HEK293 (cell line): Measurements from ENCODE around the gene VTI1B.
A peak's percentile ranks its signal among the peaks of the same experiment; 100 is the strongest.

Experiments used
- BCL11A ChIP-seq: fragments of 450-650 bp; formaldehyde crosslinking; IDR thresholded peaks from 2 replicates; pipeline ENCODE4 v1.5.1; 2016; ENCODE audit warnings: low read depth, missing biosample characterization, missing genetic modification characterization
- GLI4 ChIP-seq: fragments of 450-650 bp; formaldehyde crosslinking; IDR thresholded peaks from 2 replicates; pipeline ENCODE4 v1.5.1; 2016; ENCODE audit warnings: missing biosample characterization, missing genetic modification characterization
- GLIS2 ChIP-seq: fragments of 450-650 bp; formaldehyde crosslinking; IDR thresholded peaks from 2 replicates; pipeline ENCODE4 v1.5.1; 2016; ENCODE audit warnings: missing biosample characterization, missing genetic modification characterization
- KLF16 ChIP-seq: fragments of 450-650 bp; formaldehyde crosslinking; IDR thresholded peaks from 2 replicates; pipeline ENCODE4 v1.5.1; 2017; ENCODE audit warnings: missing biosample characterization, missing genetic modification characterization
- MYNN ChIP-seq: fragments of 450-650 bp; formaldehyde crosslinking; IDR thresholded peaks from 2 replicates; pipeline ENCODE4 v1.5.1; 2016; ENCODE audit warnings: missing biosample characterization, missing genetic modification characterization, borderline replicate concordance
- OSR2 ChIP-seq: fragments of 450-650 bp; formaldehyde crosslinking; IDR thresholded peaks from 2 replicates; pipeline ENCODE4 v1.5.1; 2016; ENCODE audit warnings: missing biosample characterization, missing genetic modification characterization
- SP7 ChIP-seq: fragments of 450-650 bp; formaldehyde crosslinking; IDR thresholded peaks from 2 replicates; pipeline ENCODE4 v1.5.1; 2016; ENCODE audit warnings: missing biosample characterization, missing genetic modification characterization
- YY2 ChIP-seq: fragments of 450-650 bp; formaldehyde crosslinking; IDR thresholded peaks from 2 replicates; pipeline ENCODE4 v1.5.1; 2016; ENCODE audit warnings: missing biosample characterization, missing genetic modification characterization
- ZBTB1 ChIP-seq: fragments of 450-650 bp; formaldehyde crosslinking; IDR thresholded peaks from 2 replicates; pipeline ENCODE4 v1.5.1; 2016; ENCODE audit warnings: missing biosample characterization, missing genetic modification characterization
- ZBTB10 ChIP-seq: fragments of 450-650 bp; formaldehyde crosslinking; IDR thresholded peaks from 2 replicates; pipeline ENCODE4 v1.5.1; 2016; ENCODE audit warnings: missing biosample characterization, missing genetic modification characterization
- ZBTB21 ChIP-seq: fragments of 450-650 bp; formaldehyde crosslinking; IDR thresholded peaks from 2 replicates; pipeline ENCODE4 v1.5.1; 2017; ENCODE audit warnings: missing biosample characterization, missing genetic modification characterization
- ZBTB26 ChIP-seq: fragments of 450-650 bp; formaldehyde crosslinking; optimal IDR thresholded peaks from 2 replicates; pipeline ENCODE3; 2016; ENCODE audit warnings: missing biosample characterization, mild to moderate bottlenecking, missing genetic modification characterization
- ZBTB8A ChIP-seq: fragments of 450-650 bp; formaldehyde crosslinking; IDR thresholded peaks from 2 replicates; pipeline ENCODE4 v1.5.1; 2016; ENCODE audit warnings: missing biosample characterization, missing genetic modification characterization
- ZNF114 ChIP-seq: fragments of 450-650 bp; formaldehyde crosslinking; IDR thresholded peaks from 2 replicates; pipeline ENCODE4 v1.5.0; 2017; ENCODE audit warnings: missing biosample characterization, missing genetic modification characterization
- ZNF121 ChIP-seq: fragments of 450-650 bp; formaldehyde crosslinking; IDR thresholded peaks from 2 replicates; pipeline ENCODE4 v1.5.1; 2016; ENCODE audit warnings: missing biosample characterization, missing genetic modification characterization
- ZNF140 ChIP-seq: fragments of 450-650 bp; formaldehyde crosslinking; IDR thresholded peaks from 2 replicates; pipeline ENCODE4 v1.5.1; 2016; ENCODE audit warnings: missing biosample characterization, missing genetic modification characterization
- ZNF146 ChIP-seq: fragments of 450-650 bp; formaldehyde crosslinking; IDR thresholded peaks from 2 replicates; pipeline ENCODE4 v1.5.1; 2016; ENCODE audit warnings: missing biosample characterization, missing genetic modification characterization
- ZNF211 ChIP-seq: fragments of 450-650 bp; formaldehyde crosslinking; IDR thresholded peaks from 2 replicates; pipeline ENCODE4 v1.5.1; 2016; ENCODE audit warnings: low read depth, missing biosample characterization, missing genetic modification characterization
- ZNF223 ChIP-seq: fragments of 450-650 bp; formaldehyde crosslinking; IDR thresholded peaks from 2 replicates; pipeline ENCODE4 v1.5.1; 2016; ENCODE audit warnings: missing biosample characterization, missing genetic modification characterization
- ZNF404 ChIP-seq: fragments of 450-650 bp; formaldehyde crosslinking; IDR thresholded peaks from 2 replicates; pipeline ENCODE4 v1.5.1; 2017; ENCODE audit warnings: missing biosample characterization, missing genetic modification characterization
- ZNF423 ChIP-seq: fragments of 450-650 bp; formaldehyde crosslinking; IDR thresholded peaks from 2 replicates; pipeline ENCODE4 v1.5.1; 2016; ENCODE audit warnings: missing biosample characterization, missing genetic modification characterization
- ZNF433 ChIP-seq: fragments of 450-650 bp; formaldehyde crosslinking; IDR thresholded peaks from 2 replicates; pipeline ENCODE4 v1.5.1; 2016; ENCODE audit warnings: missing biosample characterization, missing genetic modification characterization, low read depth
- ZNF488 ChIP-seq: fragments of 450-650 bp; formaldehyde crosslinking; IDR thresholded peaks from 2 replicates; pipeline ENCODE4 v1.5.1; 2016; ENCODE audit warnings: missing biosample characterization, missing genetic modification characterization
- ZNF571 ChIP-seq: fragments of 450-650 bp; formaldehyde crosslinking; IDR thresholded peaks from 2 replicates; pipeline ENCODE4 v1.5.0; 2017; ENCODE audit warnings: missing biosample characterization, missing genetic modification characterization
- ZNF639 ChIP-seq: fragments of 450-650 bp; formaldehyde crosslinking; IDR thresholded peaks from 2 replicates; pipeline ENCODE4 v1.5.1; 2016; ENCODE audit warnings: missing biosample characterization, missing genetic modification characterization
- ZNF654 ChIP-seq: fragments of 450-650 bp; formaldehyde crosslinking; IDR thresholded peaks from 2 replicates; pipeline ENCODE4 v1.5.1; 2016; ENCODE audit warnings: low read depth, missing biosample characterization, missing genetic modification characterization
- ZNF76 ChIP-seq: fragments of 450-650 bp; formaldehyde crosslinking; IDR thresholded peaks from 2 replicates; pipeline ENCODE4; 2016; ENCODE audit warnings: low read depth, missing biosample characterization, missing genetic modification characterization, borderline replicate concordance
- ZNF776 ChIP-seq: fragments of 450-650 bp; formaldehyde crosslinking; IDR thresholded peaks from 2 replicates; pipeline ENCODE4 v1.5.0; 2017; ENCODE audit warnings: missing biosample characterization, missing genetic modification characterization, borderline replicate concordance
- ZNF777 ChIP-seq: fragments of 450-650 bp; formaldehyde crosslinking; IDR thresholded peaks from 2 replicates; pipeline ENCODE4 v1.5.1; 2017; ENCODE audit warnings: missing biosample characterization, missing genetic modification characterization, borderline replicate concordance
- ZNF837 ChIP-seq: fragments of 450-650 bp; formaldehyde crosslinking; IDR thresholded peaks from 2 replicates; pipeline ENCODE4 v1.5.1; 2016; ENCODE audit warnings: missing biosample characterization, missing genetic modification characterization
- ZXDB ChIP-seq: fragments of 450-650 bp; formaldehyde crosslinking; IDR thresholded peaks from 2 replicates; pipeline ENCODE4 v1.5.1; 2016; ENCODE audit warnings: missing biosample characterization, missing genetic modification characterization
- TF ChIP-seq, protein P1 (sequence below): fragments of 450-650 bp; formaldehyde crosslinking; IDR thresholded peaks from 2 replicates; pipeline ENCODE4 v1.5.1; 2016; ENCODE audit warnings: missing biosample characterization, missing genetic modification characterization, borderline replicate concordance

The VTI1B gene

DNA sequence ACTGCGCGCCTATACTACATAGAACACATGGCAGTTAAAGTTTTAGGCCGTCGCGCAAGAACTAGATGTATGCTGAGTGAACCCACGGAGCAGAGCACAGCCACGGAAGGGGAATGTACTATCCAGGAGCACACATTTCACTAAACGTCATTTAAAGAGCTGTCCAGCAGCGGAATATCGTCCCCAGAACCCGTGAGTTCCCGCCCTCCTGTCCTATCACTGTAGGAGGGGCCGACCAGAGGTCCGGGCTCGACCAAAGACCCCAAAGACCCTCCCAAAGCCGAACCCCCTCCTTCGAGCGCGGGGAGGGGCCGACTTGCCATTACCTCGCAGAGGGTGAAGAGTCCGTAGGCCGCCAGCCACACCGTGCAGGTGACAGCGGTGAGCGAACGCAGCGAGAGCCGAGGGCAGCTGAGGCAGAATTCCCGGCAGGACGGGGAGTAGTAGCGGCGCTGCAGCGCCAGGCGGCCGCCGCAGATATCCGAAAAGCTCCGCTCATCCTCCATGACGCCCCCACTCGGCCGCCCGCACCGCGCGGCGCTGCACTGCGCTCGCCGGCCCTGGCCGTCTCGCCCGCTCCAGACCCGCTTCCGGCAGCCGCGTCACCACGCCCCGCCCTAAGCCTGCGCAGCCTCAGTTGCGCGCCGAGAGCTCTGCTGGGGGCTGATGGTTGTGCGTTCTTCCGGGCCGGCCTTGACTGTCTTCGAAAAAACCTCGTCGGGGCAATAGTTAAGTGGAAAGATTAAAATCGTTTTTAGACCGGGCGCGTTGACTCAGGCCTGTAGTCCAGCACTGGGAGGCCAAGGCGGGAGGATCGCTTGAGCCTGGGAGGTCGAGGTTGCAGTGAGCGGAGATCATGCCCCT lies 74.5 kb downstream of the VTI1B start, which contains the start of gene PIGH (continued):
- TF ChIP-seq OSR2 (tag by site-specific recombination), result no peak
- TF ChIP-seq ZBTB8A, result no peak
- TF ChIP-seq ZNF140 (tag by site-specific recombination), result no peak
- no peak for TF ChIP-seq KLF16 (tag by site-specific recombination)
- TF ChIP-seq, protein P1, sequence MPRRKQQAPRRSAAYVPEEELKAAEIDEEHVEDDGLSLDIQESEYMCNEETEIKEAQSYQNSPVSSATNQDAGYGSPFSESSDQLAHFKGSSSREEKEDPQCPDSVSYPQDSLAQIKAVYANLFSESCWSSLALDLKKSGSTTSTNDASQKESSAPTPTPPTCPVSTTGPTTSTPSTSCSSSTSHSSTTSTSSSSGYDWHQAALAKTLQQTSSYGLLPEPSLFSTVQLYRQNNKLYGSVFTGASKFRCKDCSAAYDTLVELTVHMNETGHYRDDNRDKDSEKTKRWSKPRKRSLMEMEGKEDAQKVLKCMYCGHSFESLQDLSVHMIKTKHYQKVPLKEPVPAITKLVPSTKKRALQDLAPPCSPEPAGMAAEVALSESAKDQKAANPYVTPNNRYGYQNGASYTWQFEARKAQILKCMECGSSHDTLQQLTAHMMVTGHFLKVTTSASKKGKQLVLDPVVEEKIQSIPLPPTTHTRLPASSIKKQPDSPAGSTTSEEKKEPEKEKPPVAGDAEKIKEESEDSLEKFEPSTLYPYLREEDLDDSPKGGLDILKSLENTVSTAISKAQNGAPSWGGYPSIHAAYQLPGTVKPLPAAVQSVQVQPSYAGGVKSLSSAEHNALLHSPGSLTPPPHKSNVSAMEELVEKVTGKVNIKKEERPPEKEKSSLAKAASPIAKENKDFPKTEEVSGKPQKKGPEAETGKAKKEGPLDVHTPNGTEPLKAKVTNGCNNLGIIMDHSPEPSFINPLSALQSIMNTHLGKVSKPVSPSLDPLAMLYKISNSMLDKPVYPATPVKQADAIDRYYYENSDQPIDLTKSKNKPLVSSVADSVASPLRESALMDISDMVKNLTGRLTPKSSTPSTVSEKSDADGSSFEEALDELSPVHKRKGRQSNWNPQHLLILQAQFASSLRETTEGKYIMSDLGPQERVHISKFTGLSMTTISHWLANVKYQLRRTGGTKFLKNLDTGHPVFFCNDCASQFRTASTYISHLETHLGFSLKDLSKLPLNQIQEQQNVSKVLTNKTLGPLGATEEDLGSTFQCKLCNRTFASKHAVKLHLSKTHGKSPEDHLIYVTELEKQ (tag by site-specific recombination), result no peak
- no peak for TF ChIP-seq ZNF223 (tag by site-specific recombination)
- TF ChIP-seq ZNF76 (tag by site-specific recombination), result peak; percentile 22; the same call in 1 of the 2 replicates
- no peak for TF ChIP-seq ZNF776 (tag by site-specific recombination)
- TF ChIP-seq ZNF121 (tag by site-specific recombination), result no peak
- TF ChIP-seq ZBTB26 (tag by site-specific recombination), result peak; percentile 71
- TF ChIP-seq ZNF433, result no peak
- no peak for TF ChIP-seq YY2 (tag by site-specific recombination)
- no peak for TF ChIP-seq ZNF404 (tag by site-specific recombination)
- TF ChIP-seq MYNN (tag by site-specific recombination), result no peak
- no peak for TF ChIP-seq ZNF837 (tag by site-specific recombination)
- no peak for TF ChIP-seq ZBTB10 (tag by site-specific recombination)
- no peak for TF ChIP-seq ZNF488 (tag by site-specific recombination)
- TF ChIP-seq BCL11A (tag by site-specific recombination), result no peak
- TF ChIP-seq ZNF423 (tag by site-specific recombination), result no peak
- no peak for TF ChIP-seq GLI4 (tag by site-specific recombination)
- TF ChIP-seq ZNF146, result no peak
- no peak for TF ChIP-seq ZNF571 (tag by site-specific recombination)
- TF ChIP-seq ZNF639 (tag by site-specific recombination), result no peak
- no peak for TF ChIP-seq ZNF777
- no peak for TF ChIP-seq ZNF654 (tag by site-specific recombination)
- no peak for TF ChIP-seq ZBTB21 (tag by site-specific recombination)
- 0 out of 2 replicates have a peak, but pooled peaks have one; percentile 26 for TF ChIP-seq ZXDB (tag by site-specific recombination)
- TF ChIP-seq SP7 (tag by site-specific recombination), result peak; percentile 51; the same call in 1 of the 2 replicates
- no peak for TF ChIP-seq ZNF211 (tag by site-specific recombination)
- TF ChIP-seq ZBTB1, result no peak
- peak; percentile 66 for TF ChIP-seq GLIS2 (tag by site-specific recombination)
- TF ChIP-seq ZNF114 (tag by site-specific recombination), result no peak
